Mesothelial cell of epicardium (in vitro differentiated cells): ENCODE data around the gene CACNA1E. TPM values are rescaled to one million over a fixed set of nuclear protein-coding genes. Genes with fewer than 3 reads are reported as not detected.

ENCODE experiments used
- DNase-seq, 2 experiments: peaks; one replicate each; pipeline ENCODE4 v3.0.0; 2021; ENCODE audit warnings: low spot score in 2 of 2; ENCODE audit not compliant: unreplicated experiment in 2 of 2
- H3K27ac Mint-ChIP-seq: 2 replicates; pipeline ENCODE4 v1.8.0; 2021; ENCODE audit warnings: mixed read lengths
- H3K27me3 Mint-ChIP-seq: 2 replicates; pipeline ENCODE4 v1.8.0; 2021; ENCODE audit warnings: low read depth, mixed read lengths
- H3K36me3 Mint-ChIP-seq: 2 replicates; pipeline ENCODE4 v1.8.0; 2021; ENCODE audit warnings: mixed read lengths
- H3K4me1 Mint-ChIP-seq: 2 replicates; pipeline ENCODE4 v1.8.0; 2021; ENCODE audit warnings: mixed read lengths
- H3K4me3 Mint-ChIP-seq: 2 replicates; pipeline ENCODE4 v1.8.0; 2021; ENCODE audit warnings: mild to moderate bottlenecking, moderate library complexity, mixed read lengths
- H3K9me3 Mint-ChIP-seq: 2 replicates; pipeline ENCODE4 v1.8.0; 2021; ENCODE audit warnings: mixed read lengths
- CTCF ChIP-seq: fragments of 200-600 bp; sonication (generic); IDR thresholded peaks from one replicate; pipeline ENCODE4 v1.5.0; 2021; ENCODE audit warnings: antibody characterized with exemption; ENCODE audit not compliant: unreplicated experiment
- total RNA-seq: library from RNA; stranded (reverse); gene quantifications from 3 replicates; pipeline ENCODE4 v1.2.1, GENCODE V29; 2021

Gene CACNA1E
- total RNA-seq, 1 donor from 2014 or later = 0.60 TPM

GRCh38 chr1:181504399-181504842, 21.1 kb downstream of the CACNA1E start:
- DNase-seq = no peak
- no peaks in the 10 kb centered on the region for H3K36me3 Mint-ChIP-seq
- H3K27me3 Mint-ChIP-seq = peaks cover 43% of the 10 kb centered on the region
- peak; percentile 42 for TF ChIP-seq CTCF
- peaks cover 4% of the 10 kb centered on the region for H3K4me1 Mint-ChIP-seq
- H3K27ac Mint-ChIP-seq = no peak overlapping the region
- H3K9me3 Mint-ChIP-seq = no peaks in the 10 kb centered on the region
- no peak overlapping the region for H3K4me3 Mint-ChIP-seq

DNA sequence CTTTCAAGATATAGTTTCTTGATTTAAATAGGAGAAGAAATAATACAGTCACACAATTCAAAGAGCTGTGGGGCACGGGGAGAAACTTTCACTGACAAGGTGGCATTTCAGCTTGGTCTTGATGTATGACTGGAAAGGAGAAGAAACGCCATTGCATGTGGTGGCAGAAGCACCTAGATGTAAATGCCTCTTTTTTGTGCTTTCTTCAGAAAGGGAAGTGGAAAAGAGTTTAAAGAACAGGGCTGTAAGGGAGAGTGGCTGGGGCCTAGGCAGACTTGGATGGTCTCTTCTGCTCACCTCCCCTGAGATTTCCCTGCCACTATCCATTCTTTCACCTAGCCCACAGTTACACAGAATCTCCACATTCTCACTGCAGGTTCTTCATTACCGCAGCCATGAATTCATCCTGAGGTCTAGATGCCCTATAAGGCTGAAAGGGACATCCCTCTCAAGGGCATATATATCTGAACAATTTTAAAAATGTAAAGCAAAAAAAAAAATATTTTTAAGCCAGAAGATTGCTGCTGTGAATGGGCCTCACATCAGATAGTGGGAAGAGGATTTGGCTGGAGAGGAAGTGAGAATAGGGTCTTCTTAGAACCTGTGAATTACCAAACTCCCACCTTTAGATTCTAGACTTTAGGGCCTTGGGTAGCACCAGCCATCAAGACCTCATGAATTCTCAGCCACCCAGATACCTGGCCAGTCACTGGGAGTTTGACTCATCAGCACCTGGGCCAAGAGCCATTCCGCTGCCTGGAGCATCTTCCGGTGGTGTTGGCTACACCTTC, 23.4 kb downstream of the CACNA1E start:
- TF ChIP-seq CTCF = no peak
- Mint-ChIP-seq H3K27me3 (peaks cover 40% of the 10 kb centered on the region), H3K9me3 (no peaks in the 10 kb centered on the region), H3K36me3 (no peaks in the 10 kb centered on the region), H3K4me1 (peaks cover 4% of the 10 kb centered on the region), H3K27ac (no peak overlapping the region), H3K4me3 (no peak overlapping the region)
- DNase-seq = no peak

DNA sequence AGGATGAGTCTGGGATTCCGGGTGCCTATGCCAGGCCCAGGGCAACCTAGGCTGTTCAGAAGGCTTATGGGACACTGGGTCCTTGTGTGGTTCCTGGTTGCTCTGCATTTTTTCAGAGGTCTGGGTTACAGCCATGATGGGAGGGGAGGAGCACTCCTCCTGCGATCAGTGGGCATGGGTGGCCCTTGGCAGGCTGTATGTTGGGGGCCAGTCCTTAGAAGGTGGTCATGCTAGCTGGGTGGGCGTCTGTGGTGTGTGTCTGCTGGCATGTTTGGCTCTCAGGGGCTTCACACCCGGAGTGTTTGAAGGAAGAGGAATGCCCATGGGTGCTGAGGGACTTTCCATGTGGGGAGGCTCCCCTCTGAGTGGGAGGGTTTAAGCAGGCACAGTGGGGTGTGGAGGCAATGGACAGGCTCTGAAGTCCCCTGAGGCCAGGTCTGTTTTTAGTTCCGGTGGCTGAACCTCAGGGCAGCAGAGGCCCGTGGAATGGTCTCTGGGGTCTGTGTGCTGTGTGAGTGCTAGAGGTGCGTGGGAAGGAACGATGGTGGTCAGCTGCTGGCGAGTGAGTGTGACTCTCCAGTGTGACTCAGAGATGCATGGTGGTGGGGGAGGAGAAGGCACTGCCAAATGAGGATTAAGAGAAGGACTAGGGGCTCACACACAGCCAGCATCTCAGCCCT, 25.3 kb downstream of the CACNA1E start:
- DNase-seq = no peak
- Mint-ChIP-seq H3K27me3 (peaks cover 45% of the 10 kb centered on the region), H3K9me3 (no peaks in the 10 kb centered on the region), H3K27ac (no peak overlapping the region), H3K36me3 (no peaks in the 10 kb centered on the region), H3K4me1 (peaks cover under 1% of the 10 kb centered on the region), H3K4me3 (no peak overlapping the region)
- no peak for TF ChIP-seq CTCF

DNA sequence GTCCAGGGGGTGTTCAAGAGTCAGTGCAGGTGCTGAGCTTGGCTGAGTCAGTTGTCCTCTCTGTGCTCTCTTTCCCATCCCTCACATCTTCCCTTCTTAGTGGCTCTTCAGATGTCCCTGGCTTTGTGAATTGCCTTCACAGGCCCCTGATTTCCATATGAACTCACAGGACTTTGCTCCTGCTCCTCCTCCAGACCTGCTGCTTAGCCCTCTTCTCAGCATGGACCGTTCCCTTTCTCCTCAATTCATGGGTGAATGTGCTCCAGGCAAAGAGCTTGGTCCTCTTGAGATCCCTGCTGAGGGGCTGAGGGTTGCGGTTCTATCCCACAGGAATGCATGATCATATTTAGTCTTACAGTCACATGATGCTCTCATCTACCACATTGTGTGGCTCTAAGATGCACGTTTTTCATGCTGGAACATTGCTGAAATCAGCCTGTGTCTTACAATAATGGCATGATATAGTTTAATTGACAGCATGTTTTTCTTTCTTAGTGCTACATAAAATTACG, 30.5 kb downstream of the CACNA1E start:
- no peak for DNase-seq
- Mint-ChIP-seq H3K9me3 (no peaks in the 10 kb centered on the region), H3K36me3 (no peaks in the 10 kb centered on the region), H3K4me1 (no peaks in the 10 kb centered on the region), H3K27ac (no peak overlapping the region), H3K27me3 (peaks cover 61% of the 10 kb centered on the region), H3K4me3 (no peak overlapping the region)
- no peak for TF ChIP-seq CTCF

DNA sequence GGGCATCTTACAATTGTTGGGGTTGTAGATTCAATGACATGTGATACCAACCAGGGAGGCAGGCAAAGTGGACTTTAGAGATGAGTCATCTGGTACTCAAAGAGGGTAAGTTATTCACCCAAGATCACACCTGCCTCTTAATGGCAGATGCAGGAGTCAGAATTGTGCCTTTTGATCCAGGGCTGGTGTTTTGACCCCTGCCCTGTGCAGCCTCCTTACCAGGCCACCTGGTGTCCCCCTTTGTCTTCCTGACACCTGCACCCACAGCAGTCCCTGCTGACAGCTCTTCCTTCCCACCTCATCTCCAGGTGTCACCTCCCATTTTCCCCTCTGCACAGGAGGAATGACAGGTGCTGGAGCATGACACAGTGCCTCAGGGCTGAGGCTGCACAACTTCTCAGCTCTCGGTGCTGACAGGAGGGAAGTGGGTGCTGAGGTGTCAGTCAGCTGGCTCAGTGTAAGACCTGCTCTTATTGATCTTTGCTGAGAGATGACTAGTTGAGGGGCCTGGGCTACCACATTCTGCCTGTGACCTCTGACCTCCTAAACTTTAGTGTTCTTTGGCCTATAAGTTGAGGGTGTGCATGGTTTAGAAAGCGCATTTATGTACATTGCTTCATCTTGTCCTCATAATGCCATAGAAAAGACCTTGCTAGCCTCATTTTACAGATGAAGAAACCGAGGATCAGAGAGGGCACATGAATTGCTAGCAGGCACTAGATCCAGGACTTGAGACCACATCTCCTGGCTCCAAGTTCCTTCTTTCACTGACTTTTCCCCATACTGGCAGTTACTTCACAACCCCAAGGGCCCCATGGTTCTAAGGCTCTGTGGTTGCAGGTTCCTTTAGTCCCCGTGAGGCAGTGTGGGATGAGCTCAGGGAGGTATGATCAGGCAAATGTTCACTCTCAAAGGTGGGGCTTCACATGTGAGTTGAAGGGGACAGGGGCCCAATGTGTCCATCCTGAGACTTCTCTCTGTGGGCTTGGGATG, 31.3 kb downstream of the CACNA1E start:
- Mint-ChIP-seq H3K4me3 (no peak overlapping the region), H3K4me1 (no peaks in the 10 kb centered on the region), H3K27ac (no peak overlapping the region), H3K27me3 (peaks cover 57% of the 10 kb centered on the region), H3K9me3 (no peaks in the 10 kb centered on the region), H3K36me3 (no peaks in the 10 kb centered on the region)
- TF ChIP-seq CTCF = no peak
- DNase-seq = no peak
